Right forelimb (tissue), 1 donor: ENCODE measurements around the gene NBPF12.
"Not testable (repeated sequence)": the region's sequence is repeated elsewhere in the genome, so short reads cannot be mapped to it uniquely, and the experiment has no call there.

Experiments
- DNase-seq: peaks from one replicate; pipeline ENCODE4 v3.0.0-alpha.2; 2018

NBPF12 gene, protein sequence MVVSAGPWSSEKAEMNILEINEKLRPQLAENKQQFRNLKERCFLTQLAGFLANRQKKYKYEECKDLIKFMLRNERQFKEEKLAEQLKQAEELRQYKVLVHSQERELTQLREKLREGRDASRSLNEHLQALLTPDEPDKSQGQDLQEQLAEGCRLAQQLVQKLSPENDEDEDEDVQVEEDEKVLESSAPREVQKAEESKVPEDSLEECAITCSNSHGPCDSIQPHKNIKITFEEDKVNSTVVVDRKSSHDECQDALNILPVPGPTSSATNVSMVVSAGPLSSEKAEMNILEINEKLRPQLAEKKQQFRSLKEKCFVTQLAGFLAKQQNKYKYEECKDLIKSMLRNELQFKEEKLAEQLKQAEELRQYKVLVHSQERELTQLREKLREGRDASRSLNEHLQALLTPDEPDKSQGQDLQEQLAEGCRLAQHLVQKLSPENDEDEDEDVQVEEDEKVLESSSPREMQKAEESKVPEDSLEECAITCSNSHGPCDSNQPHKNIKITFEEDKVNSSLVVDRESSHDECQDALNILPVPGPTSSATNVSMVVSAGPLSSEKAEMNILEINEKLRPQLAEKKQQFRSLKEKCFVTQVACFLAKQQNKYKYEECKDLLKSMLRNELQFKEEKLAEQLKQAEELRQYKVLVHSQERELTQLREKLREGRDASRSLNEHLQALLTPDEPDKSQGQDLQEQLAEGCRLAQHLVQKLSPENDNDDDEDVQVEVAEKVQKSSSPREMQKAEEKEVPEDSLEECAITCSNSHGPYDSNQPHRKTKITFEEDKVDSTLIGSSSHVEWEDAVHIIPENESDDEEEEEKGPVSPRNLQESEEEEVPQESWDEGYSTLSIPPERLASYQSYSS (N-terminal part only)

GRCh38 chr1:146938242-146938902 lies at the start of gene NBPF12:
NBPF12 (plus strand) TSS chr1:146938324; CDS start chr1:146960144, 21,820 bp downstream.
- DNase-seq, result peak; percentile 88

DNA sequence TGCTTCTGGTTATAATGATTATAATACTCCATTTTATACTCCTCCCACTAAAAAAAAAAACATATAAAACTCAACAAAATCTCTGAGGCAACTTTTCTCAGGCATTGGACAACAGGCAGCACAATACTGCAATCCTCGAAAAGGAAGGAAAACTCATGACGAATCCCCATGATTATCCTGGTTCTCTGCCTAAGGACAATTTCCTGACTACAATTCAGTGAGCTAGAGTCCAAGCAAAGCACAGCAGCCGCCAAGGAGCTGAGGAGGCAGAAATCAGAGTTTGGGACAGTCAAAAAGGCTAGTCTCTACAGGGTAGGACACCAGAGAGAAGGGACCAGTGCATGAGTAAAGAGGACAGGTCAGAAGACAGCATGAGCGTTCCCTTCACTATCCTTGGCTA lies 46.8 kb upstream of the NBPF12 start:
- DNase-seq, result not testable (repeated sequence)

- not testable (repeated sequence) for DNase-seq
Observed at GRCh38 chr1:146892331-146892730, 45.8 kb upstream of the NBPF12 start.

- not testable (repeated sequence) for DNase-seq
Observed at GRCh38 chr1:146907565-146908261, 30.4 kb upstream of the NBPF12 start.

DNA sequence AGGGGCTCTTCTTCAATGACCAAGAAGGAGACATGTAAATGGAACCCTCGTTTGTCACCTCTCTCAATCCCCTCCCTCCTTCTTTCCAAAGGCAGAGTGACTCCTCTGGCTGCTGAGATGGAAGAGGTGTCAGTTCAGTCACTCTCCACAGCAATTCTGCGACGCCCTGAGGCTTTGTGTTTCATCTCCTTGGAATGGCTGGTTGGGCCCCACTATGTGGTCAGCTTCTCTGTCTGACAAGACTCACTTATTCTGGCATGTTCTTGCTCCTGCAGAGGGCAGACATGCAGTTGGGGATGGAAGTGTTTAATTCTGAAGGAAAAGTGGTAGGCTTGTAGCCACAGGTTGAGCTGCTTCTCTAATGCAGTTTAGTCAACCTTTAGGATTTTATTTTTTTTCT lies 25.1 kb upstream of the NBPF12 start:
- DNase-seq, result not testable (repeated sequence)

- not testable (repeated sequence) for DNase-seq
Observed at GRCh38 chr1:146920811-146921210, 17.3 kb upstream of the NBPF12 start.

GRCh38 chr1:146922614-146923013 lies 15.5 kb upstream of the NBPF12 start:
- DNase-seq, result not testable (repeated sequence)

DNA sequence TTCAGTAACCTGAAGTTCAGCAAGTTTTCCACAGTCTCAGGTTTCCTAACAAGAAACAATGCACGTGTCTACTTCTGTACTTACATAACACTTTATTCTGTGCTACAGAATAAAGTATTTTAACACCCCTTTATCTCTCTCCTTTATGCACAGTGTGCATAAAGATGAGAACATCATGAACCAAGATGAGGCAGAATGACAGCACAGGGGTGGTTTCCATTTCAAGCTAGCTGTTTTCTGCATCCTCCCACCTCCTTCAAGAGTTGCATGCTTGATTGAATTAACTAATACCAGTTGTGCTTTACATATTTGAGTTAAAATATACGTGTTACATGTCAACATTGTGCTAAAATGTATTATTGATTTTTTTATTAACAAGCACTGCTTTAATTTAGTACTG lies 14.0 kb upstream of the NBPF12 start:
- not testable (repeated sequence) for DNase-seq

- DNase-seq, result not testable (repeated sequence)
Observed at GRCh38 chr1:146926413-146926812, 11.7 kb upstream of the NBPF12 start.

DNA sequence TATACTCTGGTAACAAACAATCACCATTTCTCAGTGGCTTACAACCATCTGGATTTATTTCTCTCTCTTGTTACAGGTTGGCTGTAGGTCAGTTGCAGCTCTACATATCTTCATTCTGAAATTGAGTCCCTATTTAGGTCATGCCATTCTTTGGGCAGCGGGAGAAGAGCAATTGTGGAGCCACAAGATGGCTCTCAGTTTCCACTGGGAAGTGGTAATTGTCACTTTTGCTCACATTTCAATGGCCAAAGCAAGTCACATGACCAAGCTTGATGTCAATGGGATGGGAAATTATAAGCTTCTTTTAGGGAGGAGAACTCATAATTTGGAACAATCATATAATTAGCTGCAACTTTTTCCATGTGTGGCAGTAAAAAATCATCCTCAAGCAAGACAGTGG lies 7.9 kb upstream of the NBPF12 start:
- DNase-seq, result not testable (repeated sequence)

DNA sequence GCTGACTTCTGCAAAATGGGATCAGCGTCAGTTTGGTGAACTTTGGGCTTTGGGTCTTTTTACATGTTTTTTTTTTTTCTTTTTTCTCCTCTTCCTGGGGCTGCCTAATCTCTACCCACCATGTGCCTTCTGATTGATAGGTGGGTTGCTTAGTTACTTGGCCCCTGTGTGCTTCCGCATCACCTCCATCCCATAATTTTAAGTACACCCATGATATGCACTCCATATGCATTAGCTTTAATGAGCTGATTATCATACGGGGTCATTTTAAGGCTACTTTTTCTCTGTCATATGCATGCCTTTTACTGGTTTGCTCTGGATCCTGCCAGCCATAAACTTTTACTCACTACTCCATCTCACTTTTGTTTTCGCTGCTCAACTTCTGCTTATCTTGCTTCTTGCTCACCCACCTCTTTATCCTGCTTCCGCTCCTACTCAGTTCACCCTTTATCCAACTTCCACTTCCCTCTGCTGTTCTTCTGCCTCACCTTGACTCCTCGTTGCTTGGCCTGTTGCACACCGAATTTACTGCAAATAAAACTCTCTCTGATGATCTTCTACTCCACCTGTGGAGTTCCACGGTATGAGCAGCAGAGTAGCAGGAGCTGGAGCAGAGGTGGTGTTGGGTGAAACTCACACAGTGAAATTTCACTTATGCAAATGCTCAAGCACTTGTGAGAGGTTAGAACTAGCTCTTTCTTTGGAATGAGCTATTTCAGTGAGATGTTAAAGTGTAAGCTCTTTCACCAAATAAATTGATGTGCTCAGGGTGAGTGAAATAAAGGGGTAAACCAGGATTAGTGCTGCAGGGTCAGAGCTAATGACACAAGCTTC lies 3.5 kb upstream of the NBPF12 start:
- not testable (repeated sequence) for DNase-seq

DNA sequence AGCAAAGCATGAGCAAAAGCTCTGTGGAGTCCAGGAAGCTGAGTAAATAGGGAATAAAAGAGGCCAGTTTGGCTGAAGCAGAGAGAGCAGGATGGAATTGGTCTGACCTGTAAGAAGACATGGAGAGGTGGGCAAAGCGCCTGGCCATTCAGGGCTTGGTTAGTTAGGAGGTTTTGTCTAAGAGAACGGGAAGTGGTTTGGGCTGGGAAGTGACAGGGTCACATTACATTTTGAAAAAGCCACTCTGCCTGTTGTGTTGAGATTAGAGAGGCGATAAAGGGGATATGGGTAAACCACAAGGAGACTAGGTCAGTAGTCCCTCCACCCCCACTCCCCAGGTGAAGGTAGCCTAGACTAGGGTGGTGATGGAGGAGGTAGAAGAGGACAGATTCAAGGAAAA lies 662 bp upstream of the NBPF12 start:
- not testable (repeated sequence) for DNase-seq

- DNase-seq, result peak; percentile 46
Observed at GRCh38 chr1:146938927-146939786, 1.0 kb downstream of the NBPF12 start.

GRCh38 chr1:146940293-146940692 lies 2.2 kb downstream of the NBPF12 start:
- not testable (repeated sequence) for DNase-seq

DNA sequence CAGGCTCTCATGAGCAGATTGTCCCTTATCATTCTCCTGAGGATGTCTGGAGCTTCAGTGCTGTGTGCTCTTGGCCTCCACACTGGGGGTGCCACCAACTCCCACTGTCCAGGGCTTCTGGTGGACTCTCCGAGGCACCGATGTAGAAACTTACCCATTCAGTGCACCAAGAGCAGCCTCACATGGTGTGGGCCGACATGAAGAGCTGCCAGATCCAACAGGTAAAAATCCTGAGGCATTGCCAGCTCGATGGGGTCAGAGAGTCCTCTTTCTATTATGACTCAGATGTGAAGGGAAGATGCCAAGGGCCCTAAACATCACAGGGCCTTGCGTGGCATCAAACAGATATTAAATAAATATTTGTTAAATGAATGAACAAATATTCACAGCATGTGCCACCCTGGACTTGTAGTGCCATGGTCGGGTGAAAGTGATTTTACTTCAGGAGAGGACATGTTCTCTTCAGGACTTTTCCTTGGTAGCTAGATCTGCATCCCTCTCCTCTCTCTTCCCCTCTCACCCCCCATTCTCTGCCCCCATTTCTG lies 5.3 kb downstream of the NBPF12 start:
- not testable (repeated sequence) for DNase-seq

DNA sequence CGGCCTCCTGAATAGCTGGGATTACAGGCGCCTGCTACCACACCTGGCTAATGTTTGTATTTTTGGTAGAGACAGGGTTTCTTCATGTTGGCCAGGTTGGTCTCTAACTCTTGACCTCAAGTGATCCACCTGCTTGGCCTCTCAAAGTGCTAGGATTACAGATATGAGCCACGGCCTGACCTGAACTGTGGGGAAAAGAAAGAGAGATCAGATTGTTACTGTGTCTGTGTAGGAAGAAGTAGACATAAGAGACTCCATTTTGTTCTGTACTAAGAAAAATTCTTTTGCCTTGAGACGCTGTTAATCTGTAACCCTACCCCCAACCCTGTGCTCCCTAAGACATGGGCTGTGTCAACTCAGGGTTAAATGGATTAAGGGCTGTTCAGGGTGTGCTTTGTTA lies 10.0 kb downstream of the NBPF12 start:
- not testable (repeated sequence) for DNase-seq

DNA sequence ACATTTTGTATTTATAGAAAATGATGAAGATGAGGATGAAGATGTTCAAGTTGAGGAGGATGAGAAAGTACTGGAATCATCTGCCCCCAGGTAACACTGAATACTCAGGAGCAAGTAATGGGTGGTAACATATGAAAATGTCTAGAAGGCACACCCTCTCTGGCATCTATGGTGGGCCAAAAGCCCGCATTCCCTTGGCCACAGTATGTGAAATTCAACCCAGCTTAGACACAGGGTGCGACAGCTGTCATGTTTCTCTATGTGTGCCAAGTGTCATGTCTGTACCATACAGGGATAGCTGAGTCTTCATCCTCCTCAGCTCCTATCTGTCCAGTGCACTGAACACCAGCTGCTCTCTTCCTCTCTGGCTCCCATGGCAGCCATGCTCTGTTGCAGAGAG lies 26.2 kb downstream of the NBPF12 start:
- DNase-seq, result not testable (repeated sequence)

- not testable (repeated sequence) for DNase-seq
Observed at GRCh38 chr1:146966351-146966750, 28.2 kb downstream of the NBPF12 start.

DNA sequence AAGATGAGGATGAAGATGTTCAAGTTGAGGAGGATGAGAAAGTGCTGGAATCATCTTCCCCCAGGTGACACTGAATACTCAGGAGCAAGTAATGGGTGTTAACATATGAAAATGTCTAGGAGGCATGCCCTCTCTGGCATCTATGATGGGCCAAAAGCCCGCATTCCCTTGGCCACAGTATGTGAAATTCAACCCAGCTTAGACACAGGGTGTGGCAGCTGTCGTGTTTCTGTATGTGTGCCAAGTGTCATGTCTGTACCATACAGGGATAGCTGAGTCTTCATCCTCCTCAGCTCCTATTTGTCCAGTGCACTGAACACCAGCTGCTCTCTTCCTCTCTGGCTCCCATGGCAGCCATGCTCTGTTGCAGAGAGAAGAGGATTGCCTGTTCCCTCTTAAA lies 32.5 kb downstream of the NBPF12 start:
- DNase-seq, result not testable (repeated sequence)

DNA sequence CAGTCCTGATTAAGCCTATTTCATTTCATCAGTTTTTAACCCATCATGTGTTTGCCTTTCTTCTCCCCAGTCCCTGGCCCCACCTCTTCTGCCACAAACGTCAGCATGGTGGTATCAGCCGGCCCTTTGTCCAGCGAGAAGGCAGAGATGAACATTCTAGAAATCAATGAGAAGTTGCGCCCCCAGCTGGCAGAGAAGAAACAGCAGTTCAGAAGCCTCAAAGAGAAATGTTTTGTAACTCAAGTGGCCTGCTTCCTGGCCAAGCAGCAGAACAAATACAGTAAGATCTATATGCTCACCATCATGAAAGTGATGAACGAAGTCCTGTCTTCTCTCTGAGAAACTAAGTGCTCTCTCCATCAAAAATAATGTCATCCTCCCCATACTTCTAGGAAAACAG lies 34.6 kb downstream of the NBPF12 start:
- DNase-seq, result not testable (repeated sequence)
